CD8-positive, alpha-beta memory T cell (primary cell): Measurements from ENCODE around the gene CHL1. TPM values are rescaled to one million over a fixed set of nuclear protein-coding genes. Genes with fewer than 3 reads are reported as not detected.

Experiments
- CTCF ChIA-PET: fragments of 350-600 bp; sonication (Branson Sonifier 250); formaldehyde crosslinking; loops from one replicate; lab custom pipeline; 2021; ENCODE audit warnings: antibody characterized with exemption; lab: Charles Lee
- POLR2A ChIA-PET: fragments of 350-600 bp; sonication (Branson Sonifier 250); formaldehyde crosslinking; loops from one replicate; lab custom pipeline; 2021; ENCODE audit warnings: antibody characterized with exemption; lab: Charles Lee
- DNase-seq, 5 donors: peaks; one replicate each; pipeline versions ENCODE4 v3.0.0 to v3.0.0-alpha.2; 2020 to 2022; ENCODE audit warnings: mixed read lengths in 1 of 5
- H3K27ac ChIP-seq: one replicate; pipeline ENCODE4 v1.7.0; 2013; ENCODE audit warnings: low read depth, mild to moderate bottlenecking, low read length, moderate library complexity
- H3K27me3 ChIP-seq: 2 replicates; pipeline ENCODE4 v1.7.0; 2013; ENCODE audit warnings: low read length, mild to moderate bottlenecking; ENCODE audit not compliant: insufficient read depth, poor library complexity, severe bottlenecking
- H3K36me3 ChIP-seq: 2 replicates; pipeline ENCODE4 v1.7.0; 2013; ENCODE audit warnings: mild to moderate bottlenecking, low read length, moderate library complexity; ENCODE audit not compliant: insufficient read depth
- H3K4me1 ChIP-seq: 2 replicates; pipeline ENCODE4 v1.7.0; 2013; ENCODE audit warnings: mild to moderate bottlenecking, low read length, moderate library complexity; ENCODE audit not compliant: insufficient read depth
- H3K4me3 ChIP-seq: 2 replicates; pipeline ENCODE4 v1.7.0; 2013; ENCODE audit warnings: mild to moderate bottlenecking, low read length
- H3K9me3 ChIP-seq: 2 replicates; pipeline ENCODE4 v1.7.0; 2013; ENCODE audit warnings: mild to moderate bottlenecking, low read length
- H3K27ac Mint-ChIP-seq, 8 donors: one replicate each; pipeline ENCODE4 v1.8.0; 2020 to 2021; ENCODE audit warnings: mixed read lengths in 8 of 8, mild to moderate bottlenecking in 6 of 8, inconsistent platforms in 3 of 8, moderate library complexity in 3 of 8
- H3K27me3 Mint-ChIP-seq, 2 donors: one replicate each; pipeline ENCODE4 v1.8.0; 2020 to 2021; ENCODE audit warnings: mixed read lengths in 2 of 2, mild to moderate bottlenecking in 1 of 2, moderate library complexity in 1 of 2
- H3K36me3 Mint-ChIP-seq, 3 donors: one replicate each; pipeline ENCODE4 v1.8.0; 2020 to 2021; ENCODE audit warnings: mixed read lengths in 3 of 3, inconsistent platforms in 1 of 3, mild to moderate bottlenecking in 1 of 3
- H3K4me1 Mint-ChIP-seq, 3 donors: one replicate each; pipeline ENCODE4 v1.8.0; 2020 to 2021; ENCODE audit warnings: mixed read lengths in 3 of 3, inconsistent platforms in 1 of 3, mild to moderate bottlenecking in 1 of 3
- H3K4me3 Mint-ChIP-seq, 7 donors: one replicate each; pipeline ENCODE4 v1.8.0; 2020 to 2021; ENCODE audit warnings: mixed read lengths in 7 of 7, mild to moderate bottlenecking in 6 of 7, moderate library complexity in 4 of 7, inconsistent platforms in 2 of 7
- H3K9me3 Mint-ChIP-seq, 5 donors: one replicate each; pipeline ENCODE4 v1.8.0; 2020 to 2022; ENCODE audit warnings: mixed read lengths in 5 of 5, mild to moderate bottlenecking in 3 of 5, moderate library complexity in 2 of 5, inconsistent platforms in 1 of 5
- polyA plus RNA-seq: library from polyadenylated mRNA; unstranded; fragments of 300-500 nt; fragmentation: Illumina TruSeq; gene quantifications from one replicate; pipeline ENCODE4 v1.2.3, GENCODE V29; 2021
- total RNA-seq, 2 experiments: library from RNA; stranded (reverse); gene quantifications; one replicate each; pipeline ENCODE4 v1.2.3, GENCODE V29; 2021

Gene CHL1
- total and polyA plus RNA-seq, 3 experiments from 2014 or later = not detected

DNA sequence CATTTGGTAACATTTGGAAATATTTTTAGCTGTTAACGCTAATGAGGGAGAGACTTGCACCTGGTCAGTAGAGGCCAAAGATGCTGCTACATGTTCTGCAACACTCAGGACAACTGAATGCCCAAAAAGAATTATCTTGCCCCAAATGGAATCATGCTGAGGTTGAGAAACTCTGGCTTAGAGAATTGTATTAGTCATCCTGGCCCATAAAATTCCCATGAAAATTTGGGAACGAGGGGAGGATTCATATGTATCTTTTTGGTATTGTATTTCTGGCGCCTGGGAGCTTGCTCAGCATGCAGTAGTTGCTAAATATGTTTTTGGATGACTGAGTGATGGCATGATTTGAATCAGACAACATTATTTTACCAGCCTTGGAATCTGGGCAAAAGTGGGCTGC, 59.9 kb downstream of the CHL1 start:
- Mint-ChIP-seq H3K9me3 (peaks cover 0 to 6% (median 3%) of the 10 kb centered on the region in 5 donors), H3K36me3 (no peaks in the 10 kb centered on the region), H3K4me1 (no peaks in the 10 kb centered on the region), H3K27me3 (no peaks in the 10 kb centered on the region), H3K27ac (no peak overlapping the region), H3K4me3 (no peak overlapping the region)
- Histone ChIP-seq H3K4me1 (no peaks in the 10 kb centered on the region), H3K27me3 (no peaks in the 10 kb centered on the region), H3K27ac (no peak overlapping the region), H3K9me3 (no peaks in the 10 kb centered on the region), H3K4me3 (no peak overlapping the region), H3K36me3 (no peaks in the 10 kb centered on the region)
- no peak for DNase-seq
- CTCF ChIA-PET = no interaction called here
- POLR2A ChIA-PET = no interaction called here

GRCh38 chr3:257826-258225, 61.3 kb downstream of the CHL1 start:
- Mint-ChIP-seq H3K9me3 (peaks cover 0 to 6% (median 5%) of the 10 kb centered on the region in 5 donors), H3K36me3 (no peaks in the 10 kb centered on the region), H3K27ac (no peak overlapping the region), H3K4me3 (no peak overlapping the region), H3K27me3 (no peaks in the 10 kb centered on the region), H3K4me1 (no peaks in the 10 kb centered on the region)
- ChIA-PET POLR2A (no interaction called here), CTCF (no interaction called here)
- Histone ChIP-seq H3K27me3 (no peaks in the 10 kb centered on the region), H3K4me3 (no peak overlapping the region), H3K9me3 (no peaks in the 10 kb centered on the region), H3K4me1 (no peaks in the 10 kb centered on the region), H3K36me3 (no peaks in the 10 kb centered on the region), H3K27ac (no peak overlapping the region)
- DNase-seq = no peak

DNA sequence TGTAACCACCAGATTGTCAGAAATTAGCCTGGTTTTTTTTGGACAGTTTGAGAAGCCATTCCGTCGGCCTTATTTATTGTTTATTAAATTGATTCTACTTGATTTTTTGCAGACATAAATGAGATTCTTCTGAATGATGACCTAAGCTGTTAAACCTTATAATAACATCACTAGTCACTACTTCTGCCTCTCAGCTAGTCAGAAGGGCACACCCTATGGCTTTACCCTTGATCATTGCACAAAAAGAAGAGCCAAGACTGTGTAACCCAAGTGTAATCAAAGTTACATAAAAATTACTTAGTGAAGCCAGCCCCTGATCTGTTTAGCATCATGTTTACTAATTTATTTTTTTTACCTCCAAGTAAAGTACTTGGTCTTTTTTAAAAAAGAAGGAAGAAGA, 64.3 kb downstream of the CHL1 start:
- no peak overlapping the region for H3K4me3 Mint-ChIP-seq
- no peak overlapping the region for H3K4me3 ChIP-seq
- no peaks in the 10 kb centered on the region for H3K27me3 Mint-ChIP-seq
- no peaks in the 10 kb centered on the region for H3K36me3 ChIP-seq
- no peaks in the 10 kb centered on the region for H3K4me1 ChIP-seq
- CTCF ChIA-PET = no interaction called here
- no peaks in the 10 kb centered on the region for H3K36me3 Mint-ChIP-seq
- peaks cover 3 to 10% (median 3%) of the 10 kb centered on the region in 5 donors for H3K9me3 Mint-ChIP-seq
- POLR2A ChIA-PET = no interaction called here
- H3K27ac Mint-ChIP-seq = no peak overlapping the region
- no peaks in the 10 kb centered on the region for H3K27me3 ChIP-seq
- no peak overlapping the region for H3K27ac ChIP-seq
- H3K4me1 Mint-ChIP-seq = no peaks in the 10 kb centered on the region
- H3K9me3 ChIP-seq = no peaks in the 10 kb centered on the region
- no peak for DNase-seq

DNA sequence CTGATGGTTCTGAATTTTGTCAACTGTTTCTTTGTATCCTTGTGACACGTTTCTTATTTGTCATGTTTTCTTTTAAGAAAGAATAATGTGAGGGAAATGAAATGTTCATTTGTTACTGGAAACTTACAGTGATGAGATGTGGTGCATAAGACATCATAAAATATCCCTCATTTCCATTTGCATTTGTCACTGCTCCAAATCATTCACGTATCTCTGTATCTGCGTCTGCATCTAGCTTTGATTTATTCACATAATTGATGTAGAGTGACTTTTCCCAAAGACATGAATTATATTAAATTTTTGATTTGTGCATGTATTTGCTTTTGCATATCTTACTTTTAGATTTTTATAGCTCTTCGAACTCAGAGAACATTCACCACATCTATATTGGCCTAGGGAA, 66.8 kb downstream of the CHL1 start:
- Mint-ChIP-seq H3K36me3 (no peaks in the 10 kb centered on the region), H3K4me3 (no peak overlapping the region), H3K4me1 (no peaks in the 10 kb centered on the region), H3K27me3 (no peaks in the 10 kb centered on the region), H3K9me3 (peaks cover 0 to 8% (median 3%) of the 10 kb centered on the region in 5 donors), H3K27ac (no peak overlapping the region)
- no peak overlapping the region for H3K27ac ChIP-seq
- no peaks in the 10 kb centered on the region for H3K36me3 ChIP-seq
- DNase-seq = no peak
- ChIA-PET CTCF (no interaction called here), POLR2A (no interaction called here)
- H3K4me1 ChIP-seq = no peaks in the 10 kb centered on the region
- H3K4me3 ChIP-seq = no peak overlapping the region
- H3K9me3 ChIP-seq = no peaks in the 10 kb centered on the region
- no peaks in the 10 kb centered on the region for H3K27me3 ChIP-seq

DNA sequence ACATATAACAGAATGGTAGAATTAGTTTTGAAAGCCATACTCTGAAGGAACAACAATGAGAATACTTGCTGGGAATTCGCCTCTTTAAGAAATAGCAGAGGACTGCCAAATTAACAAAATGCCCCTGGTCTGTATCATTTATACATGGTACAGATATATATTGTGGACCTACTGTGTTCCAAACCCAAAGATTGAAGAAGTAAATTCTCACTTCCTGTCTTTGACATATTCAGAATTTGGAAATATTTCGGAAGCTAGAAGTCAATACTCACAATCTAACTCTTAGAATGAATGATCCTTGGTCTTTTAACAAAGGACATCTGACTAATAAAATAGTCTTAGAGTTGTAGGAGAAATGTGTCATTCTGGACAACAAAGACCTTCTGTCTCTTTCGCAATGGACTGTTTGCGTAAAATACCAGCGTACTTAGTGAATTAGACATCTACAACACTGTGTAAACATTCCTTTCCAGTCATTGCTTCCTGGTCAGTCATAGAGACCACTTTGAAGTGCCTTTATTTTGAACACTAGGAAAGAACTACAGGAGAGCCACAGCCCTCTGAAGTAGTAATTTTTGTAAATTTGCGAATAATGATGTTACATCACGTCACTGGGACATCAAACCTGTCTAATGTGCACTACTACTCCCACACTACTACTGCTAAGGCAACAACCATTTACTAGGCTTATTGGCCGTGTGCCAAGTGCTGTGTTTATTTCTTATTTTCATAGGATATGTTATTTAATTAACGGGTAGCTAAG, 68.0 kb downstream of the CHL1 start:
- no peak for DNase-seq
- ChIA-PET CTCF (no interaction called here), POLR2A (no interaction called here)
- no peaks in the 10 kb centered on the region for H3K27me3 ChIP-seq
- no peaks in the 10 kb centered on the region for H3K9me3 ChIP-seq
- Mint-ChIP-seq H3K27ac (no peak overlapping the region), H3K27me3 (no peaks in the 10 kb centered on the region), H3K36me3 (no peaks in the 10 kb centered on the region), H3K4me1 (no peaks in the 10 kb centered on the region), H3K9me3 (peaks cover 2 to 10% (median 8%) of the 10 kb centered on the region in 5 donors), H3K4me3 (no peak overlapping the region)
- no peaks in the 10 kb centered on the region for H3K4me1 ChIP-seq
- H3K36me3 ChIP-seq = no peaks in the 10 kb centered on the region
- H3K4me3 ChIP-seq = no peak overlapping the region
- no peak overlapping the region for H3K27ac ChIP-seq

- Histone ChIP-seq H3K4me3 (no peak overlapping the region), H3K27me3 (no peaks in the 10 kb centered on the region), H3K9me3 (no peaks in the 10 kb centered on the region), H3K36me3 (no peaks in the 10 kb centered on the region), H3K4me1 (no peaks in the 10 kb centered on the region), H3K27ac (no peak overlapping the region)
- Mint-ChIP-seq H3K27me3 (no peaks in the 10 kb centered on the region), H3K4me3 (no peak overlapping the region), H3K36me3 (no peaks in the 10 kb centered on the region), H3K27ac (no peak overlapping the region), H3K9me3 (peaks cover 2 to 8% (median 7%) of the 10 kb centered on the region in 5 donors), H3K4me1 (no peaks in the 10 kb centered on the region)
- POLR2A ChIA-PET = no interaction called here
- DNase-seq = no peak
- CTCF ChIA-PET = no interaction called here
Observed at GRCh38 chr3:267101-267500, 70.5 kb downstream of the CHL1 start.

DNA sequence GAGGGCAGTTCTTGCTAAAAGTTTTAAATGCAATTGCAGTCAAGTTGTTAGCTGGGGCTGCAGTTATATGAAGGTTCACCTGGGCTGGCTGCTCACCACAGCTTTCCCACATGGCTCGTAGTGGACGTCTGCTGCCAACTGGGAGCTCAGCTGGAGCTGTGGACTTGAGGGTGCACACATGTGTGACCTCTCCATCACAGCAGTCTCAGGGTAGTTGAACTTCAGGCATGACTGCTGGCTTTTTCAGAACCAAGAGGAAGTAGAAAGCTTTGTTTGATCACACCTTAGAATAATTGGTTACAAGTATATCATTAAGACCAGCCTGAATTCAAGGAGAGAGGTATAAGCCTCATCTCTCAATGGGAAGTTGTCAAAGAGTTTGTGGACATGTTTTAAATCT, 74.1 kb downstream of the CHL1 start:
- Histone ChIP-seq H3K27ac (no peak overlapping the region), H3K4me3 (no peak overlapping the region), H3K36me3 (no peaks in the 10 kb centered on the region), H3K27me3 (no peaks in the 10 kb centered on the region), H3K9me3 (no peaks in the 10 kb centered on the region), H3K4me1 (no peaks in the 10 kb centered on the region)
- no peaks in the 10 kb centered on the region for H3K36me3 Mint-ChIP-seq
- ChIA-PET POLR2A (no interaction called here), CTCF (no interaction called here)
- H3K27ac Mint-ChIP-seq = no peak overlapping the region
- no peak for DNase-seq
- H3K9me3 Mint-ChIP-seq = peaks cover 0 to 12% (median 5%) of the 10 kb centered on the region in 5 donors
- no peaks in the 10 kb centered on the region for H3K4me1 Mint-ChIP-seq
- no peak overlapping the region for H3K4me3 Mint-ChIP-seq
- H3K27me3 Mint-ChIP-seq = peaks cover 0 to 5% of the 10 kb centered on the region in 2 donors

DNA sequence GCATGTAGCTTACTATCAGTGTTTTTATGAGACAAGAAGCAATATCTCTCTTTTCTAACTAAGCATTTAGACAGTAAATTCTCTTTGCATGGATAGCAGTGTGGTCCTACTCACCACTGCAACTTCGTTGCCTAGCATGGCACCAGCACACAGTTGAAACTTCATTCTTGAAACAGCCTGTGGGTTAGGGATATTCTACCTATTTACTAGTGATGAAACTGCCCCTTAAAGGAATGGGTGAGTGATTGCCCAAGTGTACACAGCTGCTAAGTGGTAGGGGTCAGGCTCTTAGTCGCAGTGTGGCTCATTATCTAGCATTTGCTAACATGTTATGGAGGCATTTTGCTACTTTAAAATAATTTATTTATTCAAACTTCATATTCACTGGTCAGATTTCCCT, 78.4 kb downstream of the CHL1 start:
- ChIA-PET POLR2A (no interaction called here), CTCF (no interaction called here)
- Mint-ChIP-seq H3K9me3 (peaks cover 0 to 8% (median 4%) of the 10 kb centered on the region in 5 donors), H3K27ac (no peak overlapping the region), H3K4me3 (no peak overlapping the region), H3K27me3 (peaks cover 0 to 5% of the 10 kb centered on the region in 2 donors), H3K4me1 (no peaks in the 10 kb centered on the region), H3K36me3 (no peaks in the 10 kb centered on the region)
- H3K4me3 ChIP-seq = no peak overlapping the region
- H3K27ac ChIP-seq = no peak overlapping the region
- no peaks in the 10 kb centered on the region for H3K4me1 ChIP-seq
- H3K9me3 ChIP-seq = no peaks in the 10 kb centered on the region
- no peaks in the 10 kb centered on the region for H3K36me3 ChIP-seq
- no peaks in the 10 kb centered on the region for H3K27me3 ChIP-seq
- DNase-seq = no peak
